ENCODE data around the gene UQCC2.

Gene UQCC2

GRCh38 chr6:33705268-33705885 is 6.1 kb downstream of the UQCC2 start:
- no peak for DNase-seq

- no peak for DNase-seq
Observed at GRCh38 chr6:33704215-33705066, 7.1 kb downstream of the UQCC2 start.

- DNase-seq: no peak
Observed at GRCh38 chr6:33702345-33702977, 9.0 kb downstream of the UQCC2 start.

- no peak for DNase-seq
Observed at GRCh38 chr6:33700391-33701050, 11.0 kb downstream of the UQCC2 start.

- no peak for DNase-seq
Observed at GRCh38 chr6:33699739-33700138, 11.8 kb downstream of the UQCC2 start.

GRCh38 chr6:33699131-33699530 is 12.4 kb downstream of the UQCC2 start:
- DNase-seq: no peak

- DNase-seq: no peak
Observed at GRCh38 chr6:33698494-33698893, 13.0 kb downstream of the UQCC2 start.

GRCh38 chr6:33697845-33698244 is 13.7 kb downstream of the UQCC2 start:
- no peak for DNase-seq

- peak; percentile 60 for DNase-seq
Observed at GRCh38 chr6:33696548-33697518, 14.7 kb downstream of the UQCC2 start.

- DNase-seq: no peak
Observed at GRCh38 chr6:33696076-33696475, 15.4 kb downstream of the UQCC2 start.

- DNase-seq: peak; percentile 20
Observed at GRCh38 chr6:33695451-33695887, 16.0 kb downstream of the UQCC2 start.

GRCh38 chr6:33694977-33695376 is 16.5 kb downstream of the UQCC2 start:
- DNase-seq: no peak

GRCh38 chr6:33694401-33694931 is 17.0 kb downstream of the UQCC2 start:
- peak; percentile 36 for DNase-seq

- DNase-seq: no peak
Observed at GRCh38 chr6:33693186-33694105, 18.1 kb downstream of the UQCC2 start.

- no peak for DNase-seq
Observed at GRCh38 chr6:33692760-33693158, 18.7 kb downstream of the UQCC2 start.

- DNase-seq: no peak
Observed at GRCh38 chr6:33692078-33692759, 19.3 kb downstream of the UQCC2 start.

GRCh38 chr6:33691456-33692077 is 19.9 kb downstream of the UQCC2 start:
- no peak for DNase-seq

GRCh38 chr6:33690766-33691165 is 20.7 kb downstream of the UQCC2 start:
- DNase-seq: no peak

GRCh38 chr6:33689879-33690278 is 21.6 kb downstream of the UQCC2 start:
- no peak for DNase-seq

GRCh38 chr6:33689148-33689494 is 22.4 kb downstream of the UQCC2 start:
- DNase-seq: no peak
